Measurements from ENCODE around the gene PLXNB2.

PLXNB2 gene

GRCh38 chr22:50226063-50226874 lies 81.2 kb downstream of the PLXNB2 start:
- DNase-seq: no peak

- DNase-seq: no peak
Measured at GRCh38 chr22:50225200-50225969, 82.1 kb downstream of the PLXNB2 start.
